ENCODE data around the gene TYW3. TPM values are rescaled to one million over a fixed set of nuclear protein-coding genes. Genes with fewer than 3 reads are reported as not detected.
A peak's percentile ranks its signal among the peaks of the same experiment; 100 is the strongest.
"Not testable (repeated sequence)": the region's sequence is repeated elsewhere in the genome, so short reads cannot be mapped to it uniquely, and the experiment has no call there.

Gene TYW3
- total and polyA plus RNA-seq, 4 donors, result 6.2 to 13.1 (median 8.3) TPM

DNA sequence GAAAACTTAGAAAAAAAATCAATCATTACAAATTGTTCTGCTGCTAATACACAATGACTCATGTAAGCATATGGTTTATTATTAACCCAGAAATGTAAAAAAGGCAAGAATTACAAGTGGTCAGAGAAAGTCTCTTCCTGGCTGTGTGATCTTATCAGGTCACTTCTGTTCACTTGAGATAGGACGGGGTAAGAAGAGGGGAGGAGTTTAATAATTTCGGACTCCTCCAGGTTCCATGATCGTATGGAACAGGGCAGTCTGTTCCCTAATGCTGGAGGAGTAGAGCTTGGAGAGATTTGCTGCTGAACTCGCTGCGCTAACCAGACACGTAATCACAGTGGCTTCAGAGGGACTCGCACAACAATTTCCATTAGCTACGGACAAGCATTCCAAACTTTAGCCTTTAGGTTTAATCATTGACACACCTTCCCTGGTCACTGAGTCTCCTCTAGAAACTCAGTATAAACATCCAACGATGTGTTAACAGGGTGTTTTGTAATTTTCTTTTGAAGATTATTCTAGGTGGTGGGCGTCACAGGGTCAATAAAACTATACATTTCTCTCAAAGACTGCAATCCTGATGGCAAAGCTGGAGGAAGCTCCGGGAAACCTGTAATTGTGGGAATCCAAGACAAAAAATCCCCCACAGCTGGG is 1.4 kb upstream of the TYW3 start:
- TF ChIP-seq JUND (IDR thresholded peaks at IDR 0.05), result peak; percentile 90 to 91
- peak; percentile 76 for TF ChIP-seq YY1 (IDR thresholded peaks at IDR 0.05)
- no peak for TF ChIP-seq FOXA2 (IDR thresholded peaks at IDR 0.05)
- no peak for TF ChIP-seq GABPA (IDR thresholded peaks at IDR 0.05 in 1 of 2, conservative IDR thresholded peaks at IDR 0.05 in 1 of 2)
- no peak for TF ChIP-seq NR2F2 (IDR thresholded peaks at IDR 0.05)
- TF ChIP-seq, protein P1, sequence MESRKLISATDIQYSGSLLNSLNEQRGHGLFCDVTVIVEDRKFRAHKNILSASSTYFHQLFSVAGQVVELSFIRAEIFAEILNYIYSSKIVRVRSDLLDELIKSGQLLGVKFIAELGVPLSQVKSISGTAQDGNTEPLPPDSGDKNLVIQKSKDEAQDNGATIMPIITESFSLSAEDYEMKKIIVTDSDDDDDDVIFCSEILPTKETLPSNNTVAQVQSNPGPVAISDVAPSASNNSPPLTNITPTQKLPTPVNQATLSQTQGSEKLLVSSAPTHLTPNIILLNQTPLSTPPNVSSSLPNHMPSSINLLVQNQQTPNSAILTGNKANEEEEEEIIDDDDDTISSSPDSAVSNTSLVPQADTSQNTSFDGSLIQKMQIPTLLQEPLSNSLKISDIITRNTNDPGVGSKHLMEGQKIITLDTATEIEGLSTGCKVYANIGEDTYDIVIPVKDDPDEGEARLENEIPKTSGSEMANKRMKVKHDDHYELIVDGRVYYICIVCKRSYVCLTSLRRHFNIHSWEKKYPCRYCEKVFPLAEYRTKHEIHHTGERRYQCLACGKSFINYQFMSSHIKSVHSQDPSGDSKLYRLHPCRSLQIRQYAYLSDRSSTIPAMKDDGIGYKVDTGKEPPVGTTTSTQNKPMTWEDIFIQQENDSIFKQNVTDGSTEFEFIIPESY (IDR thresholded peaks at IDR 0.05), result no peak
- TF ChIP-seq, protein P2, sequence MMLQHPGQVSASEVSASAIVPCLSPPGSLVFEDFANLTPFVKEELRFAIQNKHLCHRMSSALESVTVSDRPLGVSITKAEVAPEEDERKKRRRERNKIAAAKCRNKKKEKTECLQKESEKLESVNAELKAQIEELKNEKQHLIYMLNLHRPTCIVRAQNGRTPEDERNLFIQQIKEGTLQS (IDR thresholded peaks at IDR 0.05), result peak; percentile 72
- TF ChIP-seq HNF4G (IDR thresholded peaks at IDR 0.05), result no peak
- TF ChIP-seq, protein P3, sequence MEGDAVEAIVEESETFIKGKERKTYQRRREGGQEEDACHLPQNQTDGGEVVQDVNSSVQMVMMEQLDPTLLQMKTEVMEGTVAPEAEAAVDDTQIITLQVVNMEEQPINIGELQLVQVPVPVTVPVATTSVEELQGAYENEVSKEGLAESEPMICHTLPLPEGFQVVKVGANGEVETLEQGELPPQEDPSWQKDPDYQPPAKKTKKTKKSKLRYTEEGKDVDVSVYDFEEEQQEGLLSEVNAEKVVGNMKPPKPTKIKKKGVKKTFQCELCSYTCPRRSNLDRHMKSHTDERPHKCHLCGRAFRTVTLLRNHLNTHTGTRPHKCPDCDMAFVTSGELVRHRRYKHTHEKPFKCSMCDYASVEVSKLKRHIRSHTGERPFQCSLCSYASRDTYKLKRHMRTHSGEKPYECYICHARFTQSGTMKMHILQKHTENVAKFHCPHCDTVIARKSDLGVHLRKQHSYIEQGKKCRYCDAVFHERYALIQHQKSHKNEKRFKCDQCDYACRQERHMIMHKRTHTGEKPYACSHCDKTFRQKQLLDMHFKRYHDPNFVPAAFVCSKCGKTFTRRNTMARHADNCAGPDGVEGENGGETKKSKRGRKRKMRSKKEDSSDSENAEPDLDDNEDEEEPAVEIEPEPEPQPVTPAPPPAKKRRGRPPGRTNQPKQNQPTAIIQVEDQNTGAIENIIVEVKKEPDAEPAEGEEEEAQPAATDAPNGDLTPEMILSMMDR (IDR thresholded peaks at IDR 0.05; ENCODE audit: low read depth, low read length, missing input control), result no peak
- peak in 1 of 2 donors; percentile 36 for TF ChIP-seq EGR1 (IDR thresholded peaks at IDR 0.05; ENCODE audit: low read depth in 2 of 2)
- peak; percentile 71 to 79 for TF ChIP-seq HNF4A (conservative IDR thresholded peaks at IDR 0.05)
- TF ChIP-seq, protein P4, sequence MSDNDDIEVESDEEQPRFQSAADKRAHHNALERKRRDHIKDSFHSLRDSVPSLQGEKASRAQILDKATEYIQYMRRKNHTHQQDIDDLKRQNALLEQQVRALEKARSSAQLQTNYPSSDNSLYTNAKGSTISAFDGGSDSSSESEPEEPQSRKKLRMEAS (IDR thresholded peaks at IDR 0.05), result peak; percentile 14
- TF ChIP-seq TAF1 (conservative IDR thresholded peaks at IDR 0.05), result peak; percentile 94
- peak; percentile 28 for TF ChIP-seq FOXA1 (IDR thresholded peaks at IDR 0.05)
- no peak for TF ChIP-seq RAD21 (IDR thresholded peaks at IDR 0.05)
- TF ChIP-seq REST (IDR thresholded peaks at IDR 0.05), result peak; percentile 93
- TF ChIP-seq RXRA (IDR thresholded peaks at IDR 0.05), result peak; percentile 66 to 70
- TF ChIP-seq SP1 (IDR thresholded peaks at IDR 0.05), result peak; percentile 94
- Histone ChIP-seq H3K27ac (ENCODE audit: low read depth in 1 of 2, low read length in 2 of 2) (peak overlapping the region; percentile 92 to 93), H3K27me3 (ENCODE audit: control insufficient read depth in 4 of 4, insufficient read depth in 4 of 4, low read length in 3 of 4) (no peaks in the 10 kb centered on the region), H3K9me3 (ENCODE audit: control insufficient read depth in 4 of 4, low read length in 3 of 4) (no peaks in the 10 kb centered on the region), H3K4me1 (ENCODE audit: control insufficient read depth in 4 of 4, insufficient read depth in 4 of 4, low read length in 3 of 4) (peaks cover 5 to 46% (median 30%) of the 10 kb centered on the region in 4 donors), H3K4me3 (ENCODE audit: low read depth in 1 of 3, low read length in 3 of 3) (peak overlapping the region; percentile 37 to 71 (median 69)), H3K36me3 (ENCODE audit: control insufficient read depth in 4 of 4, insufficient read depth in 3 of 4, low read depth in 1 of 4, low read length in 3 of 4) (peaks cover 0 to 1% (median 0%) of the 10 kb centered on the region in 4 donors), H3K9ac (ENCODE audit: low read depth in 1 of 2, low read length in 2 of 2) (peak overlapping the region; percentile 75 to 85)
- peak; percentile 43 for DNase-seq (ENCODE audit: low spot score)
- 23% methylated on average over 11 of the region's 11 CpGs for WGBS

- WGBS, result 5% methylated on average over 17 of the region's 17 CpGs
Observed at GRCh38 chr1:74732071-74732946, 643 bp upstream of the TYW3 start.

More at GRCh38 chr1:74732071-74732946, 643 bp upstream of the TYW3 start:
- H3K27ac ChIP-seq (ENCODE audit: low read depth in 1 of 2, low read length in 2 of 2), result peak overlapping the region; percentile 92 to 93
- not testable (repeated sequence) for H3K27me3 ChIP-seq (ENCODE audit: control insufficient read depth in 4 of 4, insufficient read depth in 4 of 4, low read length in 3 of 4); H3K9me3 ChIP-seq (ENCODE audit: control insufficient read depth in 4 of 4, low read length in 3 of 4); H3K36me3 ChIP-seq (ENCODE audit: control insufficient read depth in 4 of 4, insufficient read depth in 3 of 4, low read depth in 1 of 4, low read length in 3 of 4)
- H3K9ac ChIP-seq (ENCODE audit: low read depth in 1 of 2, low read length in 2 of 2), result peak overlapping the region; percentile 91 to 95
- peak overlapping the region; percentile 71 to 99 (median 85) for H3K4me3 ChIP-seq (ENCODE audit: low read depth in 1 of 3, low read length in 3 of 3)
- peaks cover 5 to 44% (median 30%) of the 10 kb centered on the region in 4 donors for H3K4me1 ChIP-seq (ENCODE audit: control insufficient read depth in 4 of 4, insufficient read depth in 4 of 4, low read length in 3 of 4)
- peak; percentile 36 for DNase-seq (ENCODE audit: low spot score)

Measured in liver (tissue), 9 donors.